ENCODE measurements around the gene PLA2G15. TPM values are rescaled to one million over a fixed set of nuclear protein-coding genes. Genes with fewer than 3 reads are reported as not detected.

PLA2G15 gene
- total and polyA plus RNA-seq, 2 of the 13 experiments (the other 11 are each of a cell fraction or from before 2014, with no cell fraction given) = 14.4 to 23.7 TPM

DNA sequence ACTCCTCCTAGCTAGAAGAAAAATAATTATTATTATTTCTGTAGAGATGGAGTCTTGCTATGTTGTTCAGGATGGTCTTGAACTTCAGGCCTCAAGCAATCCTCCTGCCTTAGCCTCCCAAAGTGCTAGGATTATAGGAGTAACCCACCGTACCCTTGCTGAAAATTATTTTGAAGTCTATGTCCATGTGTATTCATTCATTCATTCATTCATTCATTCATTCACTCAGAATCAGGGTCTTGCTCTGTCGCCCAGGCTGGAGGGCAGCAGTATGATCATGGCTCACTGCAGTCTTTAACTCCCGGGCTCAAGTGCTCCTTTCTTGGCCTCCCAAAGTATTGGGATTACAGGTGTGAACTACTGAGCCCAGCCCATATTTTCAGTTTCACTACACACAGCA, 61.5 kb downstream of the PLA2G15 start:
- intact Hi-C loops (cut with micrococcal nuclease; ENCODE audit: unreplicated experiment) = no loop called here
- POLR2A ChIA-PET = no interaction called here

More for the DNA sequence above, 61.5 kb downstream of the PLA2G15 start:
- no peak overlapping the region for H2AFZ ChIP-seq (ENCODE audit: low read length)
- TF ChIP-seq NCOA2 (CRISPR knock-in tag; IDR thresholded peaks at IDR 0.05) (no peak), U2AF1 (optimal IDR thresholded peaks at IDR 0.05; ENCODE audit: low read depth, low read length) (no peak), CEBPZ (IDR thresholded peaks at IDR 0.05; ENCODE audit: low read length) (no peak), ZFP36 (IDR thresholded peaks at IDR 0.05; ENCODE audit: borderline replicate concordance, low read depth, low read length, partially characterized antibody) (no peak), SUZ12 (IDR thresholded peaks at IDR 0.05; ENCODE audit: low read depth, low read length) (no peak), ZNF850 (CRISPR knock-in tag; conservative IDR thresholded peaks at IDR 0.05) (no peak), ZNF121 (CRISPR knock-in tag; IDR thresholded peaks at IDR 0.05) (peak; percentile 48), MXD3 (CRISPR knock-in tag; IDR thresholded peaks at IDR 0.05) (no peak), ZNF24 (IDR thresholded peaks at IDR 0.05) (peak; percentile 58; the same call in 1 of the 2 replicates)
- TF ChIP-seq, protein P1, sequence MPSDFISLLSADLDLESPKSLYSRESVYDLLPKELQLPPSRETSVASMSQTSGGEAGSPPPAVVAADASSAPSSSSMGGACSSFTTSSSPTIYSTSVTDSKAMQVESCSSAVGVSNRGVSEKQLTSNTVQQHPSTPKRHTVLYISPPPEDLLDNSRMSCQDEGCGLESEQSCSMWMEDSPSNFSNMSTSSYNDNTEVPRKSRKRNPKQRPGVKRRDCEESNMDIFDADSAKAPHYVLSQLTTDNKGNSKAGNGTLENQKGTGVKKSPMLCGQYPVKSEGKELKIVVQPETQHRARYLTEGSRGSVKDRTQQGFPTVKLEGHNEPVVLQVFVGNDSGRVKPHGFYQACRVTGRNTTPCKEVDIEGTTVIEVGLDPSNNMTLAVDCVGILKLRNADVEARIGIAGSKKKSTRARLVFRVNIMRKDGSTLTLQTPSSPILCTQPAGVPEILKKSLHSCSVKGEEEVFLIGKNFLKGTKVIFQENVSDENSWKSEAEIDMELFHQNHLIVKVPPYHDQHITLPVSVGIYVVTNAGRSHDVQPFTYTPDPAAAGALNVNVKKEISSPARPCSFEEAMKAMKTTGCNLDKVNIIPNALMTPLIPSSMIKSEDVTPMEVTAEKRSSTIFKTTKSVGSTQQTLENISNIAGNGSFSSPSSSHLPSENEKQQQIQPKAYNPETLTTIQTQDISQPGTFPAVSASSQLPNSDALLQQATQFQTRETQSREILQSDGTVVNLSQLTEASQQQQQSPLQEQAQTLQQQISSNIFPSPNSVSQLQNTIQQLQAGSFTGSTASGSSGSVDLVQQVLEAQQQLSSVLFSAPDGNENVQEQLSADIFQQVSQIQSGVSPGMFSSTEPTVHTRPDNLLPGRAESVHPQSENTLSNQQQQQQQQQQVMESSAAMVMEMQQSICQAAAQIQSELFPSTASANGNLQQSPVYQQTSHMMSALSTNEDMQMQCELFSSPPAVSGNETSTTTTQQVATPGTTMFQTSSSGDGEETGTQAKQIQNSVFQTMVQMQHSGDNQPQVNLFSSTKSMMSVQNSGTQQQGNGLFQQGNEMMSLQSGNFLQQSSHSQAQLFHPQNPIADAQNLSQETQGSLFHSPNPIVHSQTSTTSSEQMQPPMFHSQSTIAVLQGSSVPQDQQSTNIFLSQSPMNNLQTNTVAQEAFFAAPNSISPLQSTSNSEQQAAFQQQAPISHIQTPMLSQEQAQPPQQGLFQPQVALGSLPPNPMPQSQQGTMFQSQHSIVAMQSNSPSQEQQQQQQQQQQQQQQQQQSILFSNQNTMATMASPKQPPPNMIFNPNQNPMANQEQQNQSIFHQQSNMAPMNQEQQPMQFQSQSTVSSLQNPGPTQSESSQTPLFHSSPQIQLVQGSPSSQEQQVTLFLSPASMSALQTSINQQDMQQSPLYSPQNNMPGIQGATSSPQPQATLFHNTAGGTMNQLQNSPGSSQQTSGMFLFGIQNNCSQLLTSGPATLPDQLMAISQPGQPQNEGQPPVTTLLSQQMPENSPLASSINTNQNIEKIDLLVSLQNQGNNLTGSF (CRISPR knock-in tag; IDR thresholded peaks at IDR 0.05) = no peak
- peaks cover 15% of the 10 kb centered on the region for H3K4me1 ChIP-seq (ENCODE audit: insufficient read depth, low read length)
- no peak overlapping the region for H3K9ac ChIP-seq (ENCODE audit: insufficient read depth, low read depth, low read length)
- H4K20me1 ChIP-seq (ENCODE audit: insufficient read depth, low read length) = peaks cover 4% of the 10 kb centered on the region; the same call in 1 of the 2 replicates
- no peak for DNase-seq (ENCODE audit: low spot score)
- H3K27ac ChIP-seq (ENCODE audit: extremely low read length, insufficient read depth, low read length) = no peak overlapping the region
- H3K4me2 ChIP-seq (ENCODE audit: low read depth, low read length) = no peak overlapping the region
- FAIRE-seq = no peak
- H3K9me3 ChIP-seq (ENCODE audit: low read length) = no peaks in the 10 kb centered on the region
- H3K79me2 ChIP-seq (ENCODE audit: insufficient read depth, low read length) = peaks cover 30% of the 10 kb centered on the region
- CTCF ChIA-PET (ENCODE audit: low intra/inter-chr PET ratio, low total read pairs) = no interaction called here
- no peaks in the 10 kb centered on the region; a peak in 1 of 5 replicates for H3K27me3 ChIP-seq (ENCODE audit: control insufficient read depth in 1 of 2, insufficient read depth in 2 of 2, low read length in 2 of 2)
- no peak for ATAC-seq
- in situ Hi-C loops (cut with HindIII; ENCODE audit: extremely low pct_ligation_motif_present, low pct_unique_long_range_greater_than_20kb) = no loop called here
- no peak overlapping the region for H3K4me3 ChIP-seq (replicated peaks in 1 of 3; ENCODE audit: insufficient read depth in 1 of 3, low read depth in 2 of 3, low read length in 3 of 3)
- BruUV-seq (replicated peaks) = no TSS peak
- WGBS (ENCODE audit: low lambda C conversion rate) = 99% methylated on average over 3 of the region's 3 CpGs
- H3K36me3 ChIP-seq (replicated peaks in 1 of 2; ENCODE audit: control insufficient read depth in 1 of 2, insufficient read depth in 2 of 2, low read length in 2 of 2) = peaks cover 20 to 51% of the 10 kb centered on the region in 2 experiments

Measured in HepG2 (cell line).